Keratinocyte (primary cell): ENCODE data around the gene UVSSA.

Experiments used
- EZH2 ChIP-seq: IDR thresholded peaks from one replicate; pipeline ENCODE4 v1.6.1; 2012; ENCODE audit warnings: inconsistent platforms, mild to moderate bottlenecking, low read length, moderate library complexity
- TF ChIP-seq, protein P1 (sequence below), 3 experiments: IDR thresholded peaks in 1 of 3; conservative IDR thresholded peaks in 1 of 3; optimal IDR thresholded peaks in 1 of 3; 2 replicates in 2 of 3; 3 replicates in 1 of 3; pipeline versions ENCODE3 to v1.5.1; 2011; ENCODE audit warnings: low read length in 3 of 3, mild to moderate bottlenecking in 3 of 3, moderate library complexity in 2 of 3, control low read depth in 1 of 3, inconsistent platforms in 1 of 3; ENCODE audit not compliant: insufficient read depth in 2 of 3; ENCODE audit errors: extremely low read depth in 1 of 3

DNA sequence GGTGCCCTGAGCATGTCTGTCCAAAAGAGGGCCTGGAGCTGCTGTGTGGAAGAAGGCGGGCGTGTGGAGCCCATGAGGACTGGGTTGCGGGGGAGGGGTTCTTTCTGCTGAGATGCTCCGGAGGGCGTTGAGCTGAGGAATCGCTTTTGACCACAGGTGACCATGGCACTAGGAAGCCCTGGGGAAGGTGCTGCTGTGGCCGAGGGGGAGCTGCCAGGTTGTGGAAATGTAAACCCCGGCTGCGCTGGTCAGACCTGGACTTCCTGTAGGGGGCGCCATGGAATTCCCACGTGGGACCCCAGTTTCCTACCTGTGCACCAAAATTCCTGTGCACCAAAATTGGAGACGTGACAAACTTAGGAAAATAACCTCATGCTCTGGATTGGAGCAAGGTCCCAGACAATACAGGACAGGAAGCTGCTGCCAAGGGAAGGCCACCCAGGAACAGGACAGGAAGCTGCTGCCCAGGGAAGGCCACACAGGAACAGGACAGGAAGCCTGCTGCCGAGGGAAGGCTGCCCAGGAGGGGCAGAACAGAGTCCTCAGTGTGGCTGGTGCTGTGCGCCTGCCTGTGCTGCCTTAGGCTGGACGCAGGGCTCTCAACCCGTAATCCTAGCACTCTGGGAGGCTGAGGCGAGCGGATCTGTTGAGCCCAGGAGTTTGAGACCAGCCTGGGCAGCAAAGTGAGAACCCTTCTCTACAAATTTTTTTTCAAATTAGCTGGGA is 28.4 kb upstream of the UVSSA start:
- TF ChIP-seq, protein P1, sequence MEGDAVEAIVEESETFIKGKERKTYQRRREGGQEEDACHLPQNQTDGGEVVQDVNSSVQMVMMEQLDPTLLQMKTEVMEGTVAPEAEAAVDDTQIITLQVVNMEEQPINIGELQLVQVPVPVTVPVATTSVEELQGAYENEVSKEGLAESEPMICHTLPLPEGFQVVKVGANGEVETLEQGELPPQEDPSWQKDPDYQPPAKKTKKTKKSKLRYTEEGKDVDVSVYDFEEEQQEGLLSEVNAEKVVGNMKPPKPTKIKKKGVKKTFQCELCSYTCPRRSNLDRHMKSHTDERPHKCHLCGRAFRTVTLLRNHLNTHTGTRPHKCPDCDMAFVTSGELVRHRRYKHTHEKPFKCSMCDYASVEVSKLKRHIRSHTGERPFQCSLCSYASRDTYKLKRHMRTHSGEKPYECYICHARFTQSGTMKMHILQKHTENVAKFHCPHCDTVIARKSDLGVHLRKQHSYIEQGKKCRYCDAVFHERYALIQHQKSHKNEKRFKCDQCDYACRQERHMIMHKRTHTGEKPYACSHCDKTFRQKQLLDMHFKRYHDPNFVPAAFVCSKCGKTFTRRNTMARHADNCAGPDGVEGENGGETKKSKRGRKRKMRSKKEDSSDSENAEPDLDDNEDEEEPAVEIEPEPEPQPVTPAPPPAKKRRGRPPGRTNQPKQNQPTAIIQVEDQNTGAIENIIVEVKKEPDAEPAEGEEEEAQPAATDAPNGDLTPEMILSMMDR (optimal IDR thresholded peaks at IDR 0.05 in 1 of 3, IDR thresholded peaks at IDR 0.05 in 1 of 3, conservative IDR thresholded peaks at IDR 0.05 in 1 of 3; ENCODE audit: extremely low read depth in 1 of 3, insufficient read depth in 2 of 3, low read length in 3 of 3) = peak in 2 of 3 experiments; percentile 38 to 40
- no peak for TF ChIP-seq EZH2
